Cardiac atrium fibroblast (primary cell): ENCODE measurements around the gene MRPS22. TPM values are rescaled to one million over a fixed set of nuclear protein-coding genes. Genes with fewer than 3 reads are reported as not detected.

Experiments used
- total RNA-seq: library from RNA; depleted of rRNA; stranded (reverse); fragments of >200 nt; gene quantifications from 2 replicates; pipeline ENCODE4 v1.2.3, GENCODE V29; 2015

Gene MRPS22
- total RNA-seq, result 38.7 and 45.3 TPM in 2 replicates

GRCh38 chr3:139343895-139344856, at the start of gene MRPS22:
Gene MRPS22, plus strand, starts transcription at chr3:139344020. Its CDS starts 7 bp downstream, at chr3:139344027.

GRCh38 chr3:139389552-139390368, 45.9 kb downstream of the MRPS22 start, which contains the start of gene COPB2:
Gene COPB2, minus strand, starts transcription at chr3:139389647. Its CDS starts 97 bp downstream, at chr3:139389550.

Other genes starting within 250 kb of the MRPS22 start
- gene COPB2, start 45.6 kb downstream of the MRPS22 start, total RNA-seq, result 172 and 174 TPM in 2 replicates
- gene RBP2, start 132.5 kb downstream of the MRPS22 start, total RNA-seq, result not detected in 2 replicates
- gene RBP1, start 195.7 kb downstream of the MRPS22 start, total RNA-seq, result 2.4 and 2.9 TPM in 2 replicates